IPS DF 6.9 (cell line): Measurements from ENCODE around the gene SHANK3.
"Not testable (repeated sequence)": the region's sequence is repeated elsewhere in the genome, so short reads cannot be mapped to it uniquely, and the experiment has no call there.

Experiments
- DNase-seq: peaks from one replicate; pipeline ENCODE4 v3.0.0-alpha.2; 2013; ENCODE audit warnings: low read depth, low spot score
- H3K27ac ChIP-seq: one replicate; pipeline ENCODE4 v1.5.1; 2013; ENCODE audit warnings: low read length, control low read depth
- H3K27me3 ChIP-seq: 2 replicates; pipeline ENCODE4 v1.6.1; 2013; ENCODE audit warnings: mild to moderate bottlenecking, low read length; ENCODE audit not compliant: control insufficient read depth, insufficient read depth
- H3K36me3 ChIP-seq: 2 replicates; pipeline ENCODE4 v1.6.1; 2013; ENCODE audit warnings: low read length; ENCODE audit not compliant: control insufficient read depth, insufficient read depth
- H3K4me1 ChIP-seq: 2 replicates; pipeline ENCODE4 v1.6.1; 2013; ENCODE audit warnings: low read length; ENCODE audit not compliant: control insufficient read depth, insufficient read depth
- H3K4me3 ChIP-seq: 2 replicates; pipeline ENCODE4 v1.5.1; 2013; ENCODE audit warnings: mild to moderate bottlenecking, low read length
- H3K9me3 ChIP-seq: 2 replicates; pipeline ENCODE4 v1.6.1; 2013; ENCODE audit warnings: low read length, inconsistent platforms; ENCODE audit not compliant: control insufficient read depth, insufficient read depth
- WGBS: extraction: QIAGEN DNeasy Blood & Tissue Kit; methylation state at CpG from one replicate; pipeline ENCODE4 v1.1.7; 2013; ENCODE audit warnings: mixed read lengths, missing lambda C conversion rate; ENCODE audit not compliant: insufficient read length, insufficient coverage; 5-methylcytosine and 5-hydroxymethylcytosine counted together

Gene SHANK3

DNA sequence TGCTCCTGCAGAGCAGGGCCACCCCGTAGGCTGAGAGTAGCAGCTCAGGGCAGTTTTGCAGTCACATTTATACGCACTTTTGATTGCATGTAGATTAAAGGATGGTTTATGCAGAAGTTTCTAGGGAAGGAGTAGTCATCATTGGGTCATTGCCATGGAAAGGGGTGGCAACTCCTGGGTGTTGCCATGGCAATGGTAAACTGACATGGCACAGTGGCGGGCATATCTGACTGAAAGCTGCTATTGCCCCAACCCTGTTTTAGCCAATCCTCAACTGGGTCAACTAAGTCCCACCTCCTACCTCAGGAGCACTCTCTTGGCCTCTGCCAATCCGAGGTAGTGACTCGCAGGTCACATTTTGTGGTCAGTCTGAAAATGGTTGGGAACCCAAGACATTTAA is 42.2 kb upstream of the SHANK3 start:
- no peak for DNase-seq
- Histone ChIP-seq H3K4me1 (peaks cover 5% of the 10 kb centered on the region), H3K9me3 (no peaks in the 10 kb centered on the region), H3K36me3 (no peaks in the 10 kb centered on the region), H3K27me3 (no peaks in the 10 kb centered on the region; the same call in 1 of the 2 replicates), H3K4me3 (no peak overlapping the region), H3K27ac (no peak overlapping the region)
- no CpG with 5 or more reads among the region's 5 CpGs for WGBS

GRCh38 chr22:50633086-50633485 is 39.5 kb upstream of the SHANK3 start:
- no peak overlapping the region for H3K27ac ChIP-seq
- no peak for DNase-seq
- no CpG with 5 or more reads among the region's 5 CpGs for WGBS
- H3K4me3 ChIP-seq = no peak overlapping the region
- H3K4me1 ChIP-seq = peaks cover 5% of the 10 kb centered on the region
- H3K9me3 ChIP-seq = 0 out of 2 replicates have a peak, but pooled peaks cover 2% of the 10 kb centered on the region
- no peaks in the 10 kb centered on the region; the same call in 1 of the 2 replicates for H3K27me3 ChIP-seq
- no peaks in the 10 kb centered on the region for H3K36me3 ChIP-seq

GRCh38 chr22:50633771-50634170 is 38.9 kb upstream of the SHANK3 start:
- Histone ChIP-seq H3K4me3 (no peak overlapping the region), H3K4me1 (peaks cover 2% of the 10 kb centered on the region), H3K27me3 (no peaks in the 10 kb centered on the region; the same call in 1 of the 2 replicates), H3K27ac (no peak overlapping the region), H3K36me3 (no peaks in the 10 kb centered on the region), H3K9me3 (0 out of 2 replicates have a peak, but pooled peaks cover 2% of the 10 kb centered on the region)
- no peak for DNase-seq
- WGBS = no CpG with 5 or more reads among the region's 11 CpGs

GRCh38 chr22:50635591-50635990 is 37.0 kb upstream of the SHANK3 start:
- no peak for DNase-seq
- no CpG with 5 or more reads among the region's 11 CpGs for WGBS

GRCh38 chr22:50640296-50640695 is 32.3 kb upstream of the SHANK3 start:
- H3K4me3 ChIP-seq, H3K27ac ChIP-seq, H3K36me3 ChIP-seq, H3K9me3 ChIP-seq, DNase-seq, H3K4me1 ChIP-seq: not testable (repeated sequence)
- peaks cover 10% of the 10 kb centered on the region; the same call in 1 of the 2 replicates for H3K27me3 ChIP-seq
- no CpG with 5 or more reads among the region's 12 CpGs for WGBS

More at GRCh38 chr22:50635591-50635990, 37.0 kb upstream of the SHANK3 start:
- Histone ChIP-seq H3K9me3 (0 out of 2 replicates have a peak, but pooled peaks cover 2% of the 10 kb centered on the region), H3K4me3 (no peak overlapping the region; the same call in 1 of the 2 replicates), H3K4me1 (no peaks in the 10 kb centered on the region; the same call in 1 of the 2 replicates), H3K27ac (no peak overlapping the region), H3K27me3 (no peaks in the 10 kb centered on the region), H3K36me3 (no peaks in the 10 kb centered on the region)

GRCh38 chr22:50640857-50641647 is 31.6 kb upstream of the SHANK3 start:
- Histone ChIP-seq H3K27me3 (peaks cover 10% of the 10 kb centered on the region; the same call in 1 of the 2 replicates), H3K4me1 (peaks cover 7% of the 10 kb centered on the region), H3K4me3 (no peak overlapping the region), H3K9me3 (no peaks in the 10 kb centered on the region), H3K36me3 (no peaks in the 10 kb centered on the region), H3K27ac (no peak overlapping the region)
- no peak for DNase-seq
- WGBS = no CpG with 5 or more reads among the region's 15 CpGs

DNA sequence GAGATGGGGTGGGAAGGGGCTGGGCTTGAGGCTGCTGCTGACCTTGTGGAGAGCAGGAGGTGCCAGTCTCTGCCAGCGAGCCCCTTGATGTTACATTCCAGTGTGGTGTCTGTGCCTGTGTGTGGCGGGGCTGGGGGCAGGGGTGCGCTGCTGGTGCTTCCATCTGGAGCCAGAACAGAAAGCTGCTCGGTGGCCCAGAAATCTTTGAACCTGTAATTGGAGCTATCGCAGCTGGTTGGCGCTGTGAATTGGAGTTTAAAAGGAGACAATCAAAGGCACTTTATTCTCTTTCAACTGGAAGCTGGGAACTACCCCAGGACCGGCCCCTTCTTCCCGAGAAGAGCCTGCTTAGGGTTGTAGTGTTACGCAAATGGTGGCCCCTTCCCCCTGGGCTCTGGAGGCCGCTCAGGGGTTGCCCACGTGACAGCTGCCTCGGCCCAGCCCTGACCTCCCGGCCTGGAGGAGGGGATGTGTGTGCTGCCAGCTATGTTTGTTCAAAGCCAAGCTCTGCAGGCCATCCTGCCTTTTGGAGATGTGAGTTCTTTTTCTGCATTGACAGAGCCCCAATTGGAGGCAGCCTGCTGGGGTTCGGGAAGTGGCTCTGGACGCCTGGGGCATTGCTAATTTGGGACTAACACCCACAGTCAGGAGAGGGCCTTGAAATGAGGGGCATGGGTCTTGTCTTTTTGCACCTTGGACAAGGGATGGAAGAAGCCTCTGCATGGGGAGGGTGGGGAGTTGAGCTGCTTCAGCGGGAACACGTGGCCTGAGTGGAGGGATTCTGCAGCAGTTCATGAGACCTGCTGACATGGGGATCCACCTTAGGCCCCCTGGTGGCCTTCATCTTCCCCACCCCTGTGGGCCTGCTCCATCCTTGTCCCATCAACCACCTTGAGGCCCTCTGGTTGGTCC is 30.7 kb upstream of the SHANK3 start:
- peak; percentile 54 for DNase-seq
- no peaks in the 10 kb centered on the region for H3K36me3 ChIP-seq
- H3K4me1 ChIP-seq = peaks cover 7% of the 10 kb centered on the region
- no peak overlapping the region for H3K4me3 ChIP-seq
- no CpG with 5 or more reads among the region's 17 CpGs for WGBS
- peaks cover 10% of the 10 kb centered on the region; the same call in 1 of the 2 replicates for H3K27me3 ChIP-seq
- H3K27ac ChIP-seq = no peak overlapping the region
- H3K9me3 ChIP-seq = no peaks in the 10 kb centered on the region

DNA sequence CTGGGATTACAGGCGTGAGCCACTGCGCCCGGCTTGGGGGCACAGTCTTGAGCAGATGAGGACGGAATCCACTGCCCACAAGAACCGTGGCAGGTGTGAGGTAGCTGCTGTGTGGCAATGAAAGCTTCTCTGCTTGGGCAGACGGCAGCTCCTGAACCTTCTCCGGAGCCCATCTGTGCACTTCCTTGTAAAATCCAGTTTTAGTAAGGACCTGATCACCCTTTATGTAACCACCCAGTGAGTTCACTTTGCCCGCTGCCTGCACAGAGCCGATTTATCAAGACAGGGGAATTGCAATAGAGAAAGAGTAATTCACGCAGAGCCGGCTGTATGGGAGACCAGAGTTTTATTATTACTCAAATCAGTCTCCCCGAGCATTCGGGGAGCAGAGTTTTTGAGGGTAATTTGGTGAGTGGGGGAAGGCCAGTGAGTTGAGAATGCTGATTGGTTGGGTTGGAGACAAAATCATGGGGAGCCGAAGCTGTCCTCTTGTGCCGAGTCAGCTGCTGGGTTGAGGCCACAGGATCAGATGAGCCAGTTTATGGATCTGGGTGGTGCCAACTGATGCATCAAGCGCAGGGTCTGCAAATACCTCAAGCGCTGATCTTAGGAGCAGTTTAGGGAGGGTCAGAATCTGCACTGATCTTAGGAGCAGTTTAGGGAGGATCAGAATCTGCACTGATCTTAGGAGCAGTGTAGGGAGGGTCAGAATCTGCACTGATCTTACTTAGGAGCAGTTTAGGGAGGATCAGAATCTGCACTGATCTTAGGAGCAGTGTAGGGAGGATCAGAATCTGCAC is 29.4 kb upstream of the SHANK3 start:
- WGBS = no CpG with 5 or more reads among the region's 17 CpGs

DNA sequence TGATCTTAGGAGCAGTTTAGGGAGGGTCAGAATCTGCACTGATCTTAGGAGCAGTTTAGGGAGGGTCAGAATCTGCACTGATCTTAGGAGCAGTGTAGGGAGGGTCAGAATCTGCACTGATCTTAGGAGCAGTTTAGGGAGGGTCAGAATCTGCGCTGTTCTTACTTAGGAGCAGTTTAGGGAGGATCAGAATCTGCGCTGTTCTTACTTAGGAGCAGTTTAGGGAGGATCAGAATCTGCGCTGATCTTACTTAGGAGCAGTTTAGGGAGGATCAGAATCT is 28.9 kb upstream of the SHANK3 start:
- DNase-seq, H3K4me1 ChIP-seq, H3K36me3 ChIP-seq, H3K4me3 ChIP-seq, H3K9me3 ChIP-seq, H3K27ac ChIP-seq: not testable (repeated sequence)
- peaks cover 10% of the 10 kb centered on the region; the same call in 1 of the 2 replicates for H3K27me3 ChIP-seq
- WGBS = no CpG with 5 or more reads among the region's 3 CpGs

More for the DNA sequence above, 29.4 kb upstream of the SHANK3 start:
- not testable (repeated sequence) for H3K4me3 ChIP-seq, H3K9me3 ChIP-seq, H3K4me1 ChIP-seq, DNase-seq, H3K27ac ChIP-seq, H3K36me3 ChIP-seq
- peaks cover 10% of the 10 kb centered on the region; the same call in 1 of the 2 replicates for H3K27me3 ChIP-seq

DNA sequence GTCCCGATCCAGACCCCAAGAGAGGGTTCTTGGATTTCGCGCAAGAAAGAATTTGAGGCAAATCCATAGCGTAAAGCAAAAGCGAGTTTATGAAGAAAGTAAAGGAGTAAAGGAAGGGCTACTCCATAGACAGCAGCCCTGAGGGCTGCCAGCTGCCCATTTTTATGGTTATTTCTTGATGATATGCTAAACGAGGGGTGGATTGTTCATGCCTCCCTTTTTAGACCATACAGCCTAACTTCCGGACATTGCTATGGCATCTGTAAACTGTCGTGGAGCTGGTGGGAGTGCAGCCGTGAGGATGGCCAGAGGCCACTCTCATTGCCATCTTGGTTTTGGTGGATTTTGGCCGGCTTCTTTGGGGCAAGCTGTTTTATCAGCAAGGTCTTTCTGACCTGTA is 19.4 kb upstream of the SHANK3 start:
- no peak overlapping the region for H3K4me3 ChIP-seq
- H3K36me3 ChIP-seq = no peaks in the 10 kb centered on the region
- DNase-seq = no peak
- WGBS = no CpG with 5 or more reads among the region's 10 CpGs
- H3K4me1 ChIP-seq = no peaks in the 10 kb centered on the region
- no peaks in the 10 kb centered on the region for H3K9me3 ChIP-seq
- H3K27ac ChIP-seq = no peak overlapping the region
- H3K27me3 ChIP-seq = no peaks in the 10 kb centered on the region
